DLD1 (cell line): ENCODE measurements around the gene JMJD8.

ENCODE experiments used
- in situ Hi-C: cut with HindIII; loops from 2 replicates; pipeline ENCODE4 v1.10.0; 2017; ENCODE audit warnings: low sequenced_read_pairs

The JMJD8 gene

DNA sequence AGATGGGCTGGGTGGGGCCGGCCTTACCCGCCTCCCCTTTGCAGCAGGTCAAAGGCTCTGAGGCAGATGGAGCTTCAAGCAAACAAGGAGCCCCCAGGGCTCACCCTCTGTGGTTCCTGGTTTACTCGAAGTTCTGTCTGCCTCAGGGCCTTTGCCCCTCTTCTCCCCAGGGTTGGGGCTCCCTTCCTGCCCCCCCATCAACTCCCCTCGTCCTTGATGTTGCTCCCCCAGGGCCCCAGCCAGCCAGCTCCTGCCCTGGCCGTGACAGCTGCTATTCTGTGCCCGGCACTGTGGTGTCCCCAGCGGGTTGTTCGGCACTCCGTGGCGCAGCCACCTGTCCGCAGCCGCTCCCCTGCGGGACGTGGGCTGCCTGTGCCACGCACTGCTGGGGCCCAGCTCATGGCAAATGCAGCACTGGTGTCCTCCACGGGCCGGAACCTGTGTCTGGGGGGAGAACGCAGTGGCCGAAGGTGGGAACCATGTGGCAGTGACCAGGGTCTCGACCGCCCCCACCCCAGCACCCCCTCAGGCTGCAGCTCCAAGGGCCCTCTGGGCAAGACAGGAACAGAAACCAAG, 26.5 kb upstream of the JMJD8 start:
- in situ Hi-C loops, result no loop called here

DNA sequence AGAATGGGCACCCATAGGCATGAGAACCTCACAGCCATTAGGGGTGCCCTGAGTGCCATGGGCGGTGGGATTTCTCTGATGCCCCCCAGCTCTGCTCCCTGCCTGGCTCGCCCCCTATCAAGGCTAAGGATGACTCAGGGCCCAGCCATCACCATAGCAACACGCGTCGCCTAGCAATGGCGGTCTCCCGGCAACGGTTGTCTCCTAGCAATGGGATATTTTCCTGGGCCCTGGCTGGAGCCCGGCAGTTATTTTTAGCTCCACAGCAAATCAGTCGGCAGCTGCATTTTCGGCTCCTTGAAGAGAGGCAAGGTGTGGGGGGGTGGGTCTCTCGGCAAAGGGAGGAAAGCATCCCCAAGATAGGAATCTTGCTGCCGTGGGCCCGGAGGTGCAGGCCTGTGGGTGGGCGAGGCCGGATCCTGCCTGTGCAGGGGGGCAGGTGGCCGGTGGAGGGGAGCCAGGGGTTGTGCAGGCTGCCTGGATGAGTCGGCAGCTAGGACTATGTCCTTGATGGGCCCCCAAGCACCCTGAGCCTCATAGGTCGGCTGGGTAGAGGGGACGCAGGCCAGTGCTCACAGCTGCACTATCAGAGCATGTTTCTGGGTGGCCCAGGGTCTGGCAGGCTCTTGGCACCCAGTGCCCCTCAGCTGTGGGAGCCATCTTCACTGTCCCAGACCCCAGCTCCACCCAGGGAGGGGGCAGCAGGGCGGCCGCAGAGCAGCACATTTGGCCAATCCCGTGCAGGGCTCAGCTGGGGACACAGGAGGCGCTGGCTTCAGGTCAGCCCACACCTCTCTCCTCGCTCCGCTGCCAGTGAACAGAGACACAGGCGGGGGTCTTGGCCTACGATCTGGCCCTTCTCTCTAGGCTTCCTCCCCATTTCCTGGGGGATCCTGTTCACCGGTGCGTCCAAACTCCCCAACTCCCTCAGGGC, 25.7 kb upstream of the JMJD8 start:
- in situ Hi-C loops, result no loop called here

GRCh38 chr16:708959-709358, 24.8 kb upstream of the JMJD8 start:
- in situ Hi-C loops, result no loop called here

DNA sequence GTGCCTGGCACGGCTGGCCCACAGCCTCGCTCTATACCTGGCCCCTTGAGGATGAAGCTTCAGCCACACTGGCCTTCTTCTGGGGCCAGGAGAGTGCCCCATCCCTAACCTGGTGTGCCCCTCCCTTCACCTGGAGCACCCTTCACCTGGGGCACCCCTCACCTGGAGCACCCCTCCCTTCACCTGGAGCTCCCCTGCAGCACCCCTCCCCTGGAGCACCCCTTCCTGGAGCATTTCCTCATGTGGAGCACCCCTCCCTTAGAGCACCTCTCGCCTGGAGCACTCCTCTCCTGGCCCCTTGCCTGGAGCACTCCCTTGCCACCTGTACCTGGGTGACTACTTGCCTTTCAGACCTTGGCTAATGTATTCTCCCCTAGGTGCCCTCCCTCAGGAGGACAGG, 23.9 kb upstream of the JMJD8 start:
- in situ Hi-C loops, result no loop called here

- in situ Hi-C loops, result no loop called here
These were observed 23.0 kb upstream of the JMJD8 start for GRCh38 chr16:707062-707538.

- in situ Hi-C loops, result no loop called here
These were observed 22.3 kb upstream of the JMJD8 start for GRCh38 chr16:706189-707061.

GRCh38 chr16:705431-706188, 21.5 kb upstream of the JMJD8 start, which contains the start of gene FBXL16:
Gene FBXL16 (minus strand): TSS chr16:705801. CDS start chr16:697405, 8,396 bp downstream.
- in situ Hi-C loops, result no loop called here

DNA sequence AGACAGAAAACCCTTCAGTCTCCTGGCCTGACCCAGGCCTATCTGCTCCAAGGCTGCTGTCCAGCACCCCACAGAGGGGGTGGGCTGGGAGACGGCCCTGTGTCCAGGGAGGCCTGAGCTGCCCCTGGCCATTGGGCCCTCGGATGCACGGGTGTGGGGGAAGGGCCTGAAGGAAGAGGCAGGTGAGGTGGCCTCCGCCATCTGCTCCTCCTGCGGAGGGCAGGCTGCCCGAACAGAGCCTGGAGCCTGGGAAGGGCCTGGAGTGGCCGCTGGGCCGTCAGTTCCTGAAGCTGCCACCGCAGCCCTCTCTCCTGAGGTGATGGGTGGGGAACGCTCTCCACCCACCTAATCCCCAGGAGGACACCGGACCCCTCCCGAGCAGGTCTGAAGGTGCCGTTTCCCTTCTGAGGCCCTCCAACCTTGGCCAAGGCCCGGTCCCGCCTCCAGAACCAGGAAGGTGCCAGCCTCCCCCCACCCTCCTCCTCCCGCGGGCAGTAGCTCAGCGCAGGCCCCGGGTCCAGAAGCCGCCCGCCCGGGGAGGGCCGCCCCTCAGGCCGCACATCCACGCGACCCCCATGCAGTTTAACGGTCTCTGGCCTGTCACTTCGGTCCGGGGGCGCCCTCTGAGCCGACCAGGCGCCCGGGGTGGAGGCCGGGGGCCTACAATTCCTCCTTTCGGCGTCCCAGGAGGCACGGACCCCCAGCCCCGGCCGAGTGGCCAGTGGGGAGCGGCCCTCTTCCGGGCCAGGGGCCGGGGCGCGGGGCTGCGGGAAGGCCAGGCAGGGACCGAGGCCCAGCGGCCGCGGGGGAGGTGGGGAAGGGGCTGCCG, 20.6 kb upstream of the JMJD8 start:
- in situ Hi-C loops, result no loop called here

- in situ Hi-C loops, result no loop called here
These were observed 19.9 kb upstream of the JMJD8 start for GRCh38 chr16:704047-704446.

GRCh38 chr16:703406-703805, 19.3 kb upstream of the JMJD8 start:
- in situ Hi-C loops, result no loop called here

- in situ Hi-C loops, result no loop called here
These were observed 18.2 kb upstream of the JMJD8 start for GRCh38 chr16:702341-702740.

GRCh38 chr16:700684-701584, 16.8 kb upstream of the JMJD8 start:
- in situ Hi-C loops, result no loop called here

DNA sequence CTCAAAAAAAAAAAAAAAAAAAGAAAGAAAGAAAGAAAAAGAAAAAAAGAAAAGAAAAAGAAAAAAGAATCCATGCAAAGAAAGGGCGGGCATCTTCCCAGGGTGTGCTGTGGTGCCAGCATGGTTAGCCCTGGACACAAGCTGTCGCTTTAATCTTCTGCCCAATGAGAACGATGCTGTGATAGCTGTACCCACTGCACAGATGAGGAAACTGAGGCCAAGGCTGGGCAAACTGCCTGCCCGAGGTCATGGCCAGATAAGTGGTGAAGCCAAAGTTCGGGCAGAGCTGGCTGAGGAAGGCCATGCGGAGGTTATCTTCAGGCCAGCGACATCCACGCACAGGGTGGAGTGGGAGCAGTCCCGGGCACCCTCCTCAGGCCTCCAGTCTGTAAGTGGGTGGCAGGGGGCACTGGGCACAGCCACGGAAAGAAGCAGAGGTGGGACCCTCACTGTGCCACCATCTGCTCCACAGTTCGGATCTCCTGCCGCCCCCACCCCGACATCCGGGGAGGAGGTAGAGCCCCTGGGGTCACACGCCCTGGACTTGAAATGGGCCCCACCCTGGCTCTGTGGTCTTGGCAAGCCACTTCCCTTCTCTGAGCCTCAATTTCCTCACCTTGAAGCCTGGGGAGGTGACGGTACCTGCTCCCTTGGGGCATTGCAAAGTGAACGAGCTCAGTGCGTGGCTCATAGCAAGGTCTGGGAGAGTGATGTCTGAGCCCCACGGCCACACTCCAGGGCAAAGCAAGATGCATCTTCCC, 15.0 kb upstream of the JMJD8 start:
- in situ Hi-C loops, result no loop called here

DNA sequence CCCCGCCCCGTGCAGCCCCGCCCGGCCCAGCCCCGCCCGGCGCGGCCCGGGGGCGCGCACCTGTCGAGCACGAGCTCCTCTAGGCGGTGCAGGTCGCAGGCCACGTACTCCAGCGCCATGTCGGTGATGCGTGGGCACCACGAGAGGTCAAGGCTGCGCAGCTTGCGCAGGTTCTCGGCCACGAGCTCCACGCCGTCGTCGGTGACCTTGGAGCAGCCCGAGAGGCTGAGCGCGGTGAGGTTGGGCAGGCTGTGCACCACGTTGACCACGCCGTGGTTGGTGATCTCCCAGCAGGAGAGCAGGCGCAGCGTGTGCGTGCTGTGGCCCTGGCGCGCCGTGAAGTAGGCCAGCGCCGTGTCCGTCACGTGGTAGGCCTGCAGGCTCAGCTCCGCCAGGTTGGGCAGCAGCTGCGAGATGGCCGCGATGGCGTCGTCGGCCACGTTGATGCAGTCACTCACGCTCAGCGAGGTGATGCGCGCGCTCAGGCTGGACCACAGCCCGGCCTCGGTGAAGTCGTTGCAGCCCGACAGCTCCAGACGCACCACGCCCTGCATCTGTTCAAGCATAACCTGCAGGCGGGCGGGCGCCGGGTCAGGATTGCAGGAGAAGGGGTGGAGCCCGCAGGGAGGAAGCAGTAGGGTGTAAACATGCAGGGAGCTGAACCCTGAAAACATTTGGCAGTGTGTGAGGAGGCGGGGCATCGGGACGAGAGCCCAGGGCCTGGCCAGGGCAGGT, 11.4 kb upstream of the JMJD8 start:
- in situ Hi-C loops, result no loop called here

DNA sequence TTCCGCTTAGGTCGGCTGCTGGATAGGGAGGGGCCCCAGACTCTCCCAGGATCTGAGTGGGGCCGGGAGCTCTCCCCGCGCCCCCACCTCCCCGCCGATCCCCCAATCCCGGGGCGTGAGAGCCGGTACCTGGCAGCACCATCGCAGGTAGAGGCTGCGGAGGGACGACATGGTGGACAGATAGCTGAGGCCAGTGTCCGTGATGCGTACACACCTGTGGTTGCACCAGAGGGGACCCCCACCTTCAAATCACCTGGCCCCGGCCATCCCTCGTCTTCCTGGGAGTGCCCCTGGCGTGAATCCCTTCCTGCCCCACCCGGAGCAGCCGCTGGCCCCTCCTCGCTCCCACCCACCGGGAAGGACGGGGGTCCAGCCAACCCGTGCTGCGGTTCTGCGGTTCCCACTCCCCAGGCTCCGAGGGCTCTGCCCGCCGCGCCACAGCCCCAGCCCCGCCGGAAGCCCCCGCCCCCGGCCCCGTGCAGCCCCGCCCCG, 10.8 kb upstream of the JMJD8 start:
- in situ Hi-C loops, result no loop called here

GRCh38 chr16:694187-694862, 10.2 kb upstream of the JMJD8 start:
- in situ Hi-C loops, result no loop called here
